ENCODE results near the gene PDLIM1.

PDLIM1 gene

DNA sequence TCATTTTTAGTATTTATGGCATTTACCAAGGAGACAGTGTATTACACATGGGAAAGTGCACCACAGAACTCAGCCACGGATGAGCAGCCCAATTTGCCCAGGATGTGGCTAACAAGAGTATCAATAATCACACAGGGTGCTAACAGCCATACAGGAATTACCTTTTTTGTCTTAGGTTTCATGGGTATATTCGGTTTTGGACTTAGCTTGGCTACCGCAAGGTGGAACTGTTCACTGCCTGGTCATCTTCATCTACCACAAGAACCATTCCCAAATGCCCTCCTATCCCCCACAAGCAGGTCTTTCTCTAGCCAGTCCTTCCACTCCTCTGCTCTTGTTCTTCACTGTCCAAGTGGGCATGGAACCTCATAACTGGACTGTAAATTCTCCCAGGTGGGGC, 6.0 kb downstream of the PDLIM1 start:
- peak; percentile 52 for DNase-seq (ENCODE audit: low read depth)
- TF ChIP-seq, protein P1, sequence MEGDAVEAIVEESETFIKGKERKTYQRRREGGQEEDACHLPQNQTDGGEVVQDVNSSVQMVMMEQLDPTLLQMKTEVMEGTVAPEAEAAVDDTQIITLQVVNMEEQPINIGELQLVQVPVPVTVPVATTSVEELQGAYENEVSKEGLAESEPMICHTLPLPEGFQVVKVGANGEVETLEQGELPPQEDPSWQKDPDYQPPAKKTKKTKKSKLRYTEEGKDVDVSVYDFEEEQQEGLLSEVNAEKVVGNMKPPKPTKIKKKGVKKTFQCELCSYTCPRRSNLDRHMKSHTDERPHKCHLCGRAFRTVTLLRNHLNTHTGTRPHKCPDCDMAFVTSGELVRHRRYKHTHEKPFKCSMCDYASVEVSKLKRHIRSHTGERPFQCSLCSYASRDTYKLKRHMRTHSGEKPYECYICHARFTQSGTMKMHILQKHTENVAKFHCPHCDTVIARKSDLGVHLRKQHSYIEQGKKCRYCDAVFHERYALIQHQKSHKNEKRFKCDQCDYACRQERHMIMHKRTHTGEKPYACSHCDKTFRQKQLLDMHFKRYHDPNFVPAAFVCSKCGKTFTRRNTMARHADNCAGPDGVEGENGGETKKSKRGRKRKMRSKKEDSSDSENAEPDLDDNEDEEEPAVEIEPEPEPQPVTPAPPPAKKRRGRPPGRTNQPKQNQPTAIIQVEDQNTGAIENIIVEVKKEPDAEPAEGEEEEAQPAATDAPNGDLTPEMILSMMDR (IDR thresholded peaks at IDR 0.05; ENCODE audit: insufficient read depth, low read depth, low read length, missing control alignments) = peak; percentile 22
- no peak overlapping the region for H3K4me3 ChIP-seq (ENCODE audit: low read depth, low read length)

DNA sequence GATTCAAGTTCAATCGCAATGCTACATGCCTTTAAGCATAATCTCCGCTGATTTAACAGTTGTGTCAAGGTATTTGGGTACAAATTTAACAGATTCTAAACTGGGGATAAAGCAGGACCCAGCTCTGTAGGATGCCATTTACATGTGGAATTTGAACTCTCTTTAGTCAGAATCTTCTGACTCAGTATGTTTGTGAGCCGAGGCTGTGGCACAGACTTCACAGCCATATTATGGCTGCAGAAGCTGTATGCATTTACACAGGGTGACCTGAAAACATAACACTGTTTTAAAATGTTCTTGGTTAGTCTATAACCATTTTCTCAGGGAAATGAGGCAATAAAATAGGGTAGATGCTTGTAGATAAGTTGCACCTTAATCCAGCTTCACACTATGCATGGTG, 8.7 kb downstream of the PDLIM1 start:
- TF ChIP-seq, protein P1 (IDR thresholded peaks at IDR 0.05; ENCODE audit: insufficient read depth, low read depth, low read length, missing control alignments) = no peak
- DNase-seq (ENCODE audit: low read depth) = no peak
- no peak overlapping the region for H3K4me3 ChIP-seq (ENCODE audit: low read depth, low read length)

DNA sequence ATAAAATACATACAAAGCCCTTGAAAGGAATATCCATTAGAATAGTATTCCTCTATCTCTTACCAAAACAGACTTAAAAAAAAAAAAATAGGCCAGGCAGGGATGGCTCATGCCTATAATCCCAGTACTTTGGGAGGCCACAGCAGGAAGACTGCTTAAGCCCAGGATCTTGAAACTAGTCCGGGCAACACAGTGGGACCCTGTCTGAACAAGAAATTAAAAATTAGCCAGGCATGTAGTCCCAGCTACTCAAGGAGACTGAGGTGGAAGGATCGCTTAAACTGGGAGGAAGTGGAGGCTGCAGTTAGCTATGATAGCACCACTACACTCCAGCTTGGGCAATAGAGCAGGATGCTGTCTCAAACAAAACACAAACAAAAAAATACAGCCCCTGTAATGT, 9.6 kb downstream of the PDLIM1 start:
- H3K4me3 ChIP-seq (ENCODE audit: low read depth, low read length) = no peak overlapping the region
- TF ChIP-seq, protein P1 (IDR thresholded peaks at IDR 0.05; ENCODE audit: insufficient read depth, low read depth, low read length, missing control alignments) = no peak
- DNase-seq (ENCODE audit: low read depth) = no peak

DNA sequence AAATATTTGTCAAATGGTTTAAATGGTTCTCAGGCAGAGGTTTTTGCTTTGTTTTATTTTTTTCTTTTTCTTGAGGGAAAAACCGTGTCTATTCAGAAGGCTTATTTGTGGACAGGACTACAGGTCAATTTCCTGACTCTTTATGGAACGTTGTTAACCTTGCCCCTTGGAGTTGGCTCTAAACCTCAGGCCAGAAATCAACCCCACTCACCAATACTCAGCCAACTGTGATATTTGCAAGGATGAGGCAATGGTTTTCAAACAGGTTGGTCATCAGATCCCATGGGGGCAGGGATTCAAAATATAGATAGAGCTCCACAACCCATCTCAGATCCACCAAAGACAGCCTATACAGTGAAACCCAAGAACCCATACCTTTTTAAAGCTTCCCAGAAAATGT, 10.2 kb downstream of the PDLIM1 start:
- TF ChIP-seq, protein P1 (IDR thresholded peaks at IDR 0.05; ENCODE audit: insufficient read depth, low read depth, low read length, missing control alignments) = no peak
- H3K4me3 ChIP-seq (ENCODE audit: low read depth, low read length) = no peak overlapping the region
- no peak for DNase-seq (ENCODE audit: low read depth)

DNA sequence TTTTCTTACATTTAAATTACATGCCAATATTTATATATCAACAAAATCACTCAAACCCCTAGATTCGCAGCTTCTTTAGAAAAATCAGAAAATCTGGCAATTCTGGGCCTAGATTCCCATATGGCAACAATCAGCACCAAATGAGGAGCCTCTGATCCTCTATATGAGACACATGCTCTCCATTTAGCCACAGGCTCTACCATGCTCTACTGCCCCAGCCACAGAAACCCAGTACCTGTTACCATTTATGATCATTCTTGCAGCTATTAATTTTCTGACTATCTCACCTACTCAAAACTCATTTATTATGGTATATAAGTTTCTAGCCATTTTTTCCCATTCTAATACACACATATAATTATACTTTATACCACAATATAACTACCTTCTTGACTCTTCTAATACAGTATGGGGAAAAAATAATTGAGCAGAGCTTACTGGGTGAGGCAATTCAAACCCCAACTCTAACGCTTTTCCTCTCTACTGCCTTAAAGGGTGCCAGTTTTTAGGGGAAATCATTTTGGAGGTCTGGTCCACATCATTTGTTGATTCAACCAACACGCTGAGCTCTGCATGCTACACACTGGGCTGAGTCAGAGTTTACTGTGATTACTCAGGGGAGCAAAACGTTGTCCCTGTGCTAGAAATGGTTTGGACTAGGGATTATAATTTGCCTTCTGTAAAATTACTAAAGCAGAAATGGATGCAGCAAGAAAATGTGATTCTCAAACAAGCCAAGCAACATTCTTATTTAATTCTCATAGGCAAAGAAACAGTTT, 11.6 kb downstream of the PDLIM1 start:
- TF ChIP-seq, protein P1 (IDR thresholded peaks at IDR 0.05; ENCODE audit: insufficient read depth, low read depth, low read length, missing control alignments) = no peak
- no peak for DNase-seq (ENCODE audit: low read depth)
- H3K4me3 ChIP-seq (ENCODE audit: low read depth, low read length) = no peak overlapping the region

DNA sequence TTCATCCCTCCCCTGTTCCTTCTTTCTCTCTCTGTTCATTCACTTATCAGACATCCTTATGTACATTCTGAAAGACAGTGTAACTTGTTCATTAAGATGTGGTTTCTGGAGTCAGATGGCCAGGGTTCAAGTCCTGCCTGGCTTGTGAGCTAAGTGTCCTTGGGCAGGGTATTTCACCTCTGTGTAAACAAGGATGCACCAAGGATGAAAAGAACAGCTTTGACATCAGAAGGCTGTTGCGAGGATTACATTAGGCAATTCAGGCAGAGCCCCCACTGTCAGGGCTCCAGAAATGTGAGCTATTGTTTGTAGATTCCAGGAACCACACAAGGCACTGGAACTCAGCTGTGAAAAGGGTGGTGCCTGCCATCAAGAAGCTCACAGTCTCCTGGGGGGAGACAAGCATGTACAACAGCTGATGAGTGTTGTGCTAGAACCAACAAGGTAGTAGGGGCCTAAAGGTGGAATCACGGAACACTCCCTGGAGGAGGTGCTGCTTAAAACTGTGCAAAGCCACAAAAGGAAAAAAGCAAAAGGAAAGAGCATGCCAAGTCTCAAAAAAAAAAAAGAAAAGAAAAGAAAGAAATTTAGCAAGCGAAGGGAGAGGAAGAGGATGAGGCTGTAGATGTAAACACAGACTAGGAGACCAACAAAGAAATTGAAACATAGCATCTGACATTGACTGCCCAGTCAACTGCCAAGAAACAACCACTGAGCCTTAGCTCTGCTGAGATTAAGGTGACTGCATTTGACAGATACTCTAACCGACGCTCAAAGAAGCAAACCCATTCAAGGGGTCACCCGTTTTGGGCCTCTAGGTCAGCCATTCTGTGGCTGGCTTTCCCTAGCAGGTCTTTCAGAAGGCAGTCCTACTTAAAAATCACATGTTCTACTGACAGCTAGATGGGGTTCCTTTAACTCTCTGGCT, 12.5 kb downstream of the PDLIM1 start:
- no peak overlapping the region for H3K4me3 ChIP-seq (ENCODE audit: low read depth, low read length)
- no peak for DNase-seq (ENCODE audit: low read depth)
- TF ChIP-seq, protein P1 (IDR thresholded peaks at IDR 0.05; ENCODE audit: insufficient read depth, low read depth, low read length, missing control alignments) = no peak
